Urinary bladder (tissue), 4 donors: Measurements from ENCODE around the gene ACO2. TPM values are rescaled to one million over a fixed set of nuclear protein-coding genes. Genes with fewer than 3 reads are reported as not detected.

Source experiments
- DNase-seq: peaks from one replicate; pipeline ENCODE4 v3.0.0-alpha.2; 2015; ENCODE audit errors: extremely low spot score
- H3K27ac ChIP-seq: one replicate; pipeline ENCODE4 v1.5.1; 2013; ENCODE audit warnings: low read depth, mild to moderate bottlenecking, moderate library complexity
- H3K36me3 ChIP-seq: one replicate; pipeline ENCODE4 v1.6.1; 2013; ENCODE audit warnings: mild to moderate bottlenecking, moderate library complexity; ENCODE audit not compliant: insufficient read depth
- H3K4me1 ChIP-seq: one replicate; pipeline ENCODE4 v1.6.1; 2013; ENCODE audit warnings: mild to moderate bottlenecking, moderate library complexity; ENCODE audit not compliant: insufficient read depth
- H3K4me3 ChIP-seq: one replicate; pipeline ENCODE4 v1.5.1; 2013; ENCODE audit warnings: low read depth, low read length
- WGBS: extraction: QIAGEN DNeasy Blood & Tissue Kit; methylation state at CpG from one replicate; pipeline ENCODE4 v1.1.7; 2013; 5-methylcytosine and 5-hydroxymethylcytosine counted together
- polyA plus RNA-seq: library from polyadenylated mRNA; stranded (reverse); fragments of 200-250 nt; gene quantifications from one replicate; pipeline ENCODE4 v1.2.3, GENCODE V29; 2013
- total RNA-seq: library from RNA; depleted of rRNA; stranded (reverse); fragments of >200 nt; gene quantifications from one replicate; pipeline ENCODE4 v1.2.3, GENCODE V29; 2014
- donor health status: healthy with polysubstance abuse.
- donor health status: healthy.

The ACO2 gene
- total and polyA plus RNA-seq, 2 donors, result 41.8 to 84.6 TPM

DNA sequence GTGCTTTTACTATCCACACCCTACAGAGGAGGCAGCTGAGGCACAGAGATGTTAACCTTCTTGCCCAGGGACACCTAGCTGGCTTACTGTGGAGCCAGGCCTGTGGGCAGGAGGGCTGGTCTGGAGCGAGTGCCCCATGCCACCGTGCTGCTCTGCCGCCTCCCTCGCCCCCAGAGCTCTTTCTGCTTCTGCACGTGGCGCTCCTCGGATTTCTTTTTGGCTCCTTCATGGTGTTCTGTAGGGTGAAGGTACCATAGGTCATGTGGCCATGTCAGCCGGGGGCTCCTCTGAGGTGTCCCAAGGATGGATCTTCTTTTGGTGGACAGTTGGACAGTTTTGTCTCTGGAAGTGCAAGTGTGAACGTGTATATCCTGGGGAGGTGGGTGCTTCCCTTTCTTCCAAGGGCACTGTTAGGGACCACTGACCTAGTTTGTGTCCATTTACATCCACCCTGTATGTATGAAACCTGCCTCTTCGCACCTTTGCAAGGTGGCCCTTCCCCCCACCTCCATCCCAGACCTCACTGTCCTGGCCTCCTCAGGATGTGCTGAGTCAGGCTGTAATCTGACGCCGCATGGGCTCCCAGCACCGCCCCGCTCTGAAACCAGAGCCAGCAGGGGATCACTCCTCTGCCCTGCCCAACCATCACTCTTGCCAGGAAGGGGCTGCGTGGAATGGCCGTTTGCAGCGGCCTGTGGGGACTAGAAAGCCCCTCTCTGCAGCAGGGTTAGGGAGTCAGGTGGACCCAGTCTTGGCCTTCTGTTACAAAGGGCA lies 43.7 kb downstream of the ACO2 start:
- DNase-seq, result no peak
- Histone ChIP-seq H3K4me3 (no peak overlapping the region), H3K27ac (no peak overlapping the region), H3K36me3 (peaks cover 10% of the 10 kb centered on the region), H3K4me1 (no peaks in the 10 kb centered on the region)
- 66% methylated on average over 17 of the region's 17 CpGs for WGBS

DNA sequence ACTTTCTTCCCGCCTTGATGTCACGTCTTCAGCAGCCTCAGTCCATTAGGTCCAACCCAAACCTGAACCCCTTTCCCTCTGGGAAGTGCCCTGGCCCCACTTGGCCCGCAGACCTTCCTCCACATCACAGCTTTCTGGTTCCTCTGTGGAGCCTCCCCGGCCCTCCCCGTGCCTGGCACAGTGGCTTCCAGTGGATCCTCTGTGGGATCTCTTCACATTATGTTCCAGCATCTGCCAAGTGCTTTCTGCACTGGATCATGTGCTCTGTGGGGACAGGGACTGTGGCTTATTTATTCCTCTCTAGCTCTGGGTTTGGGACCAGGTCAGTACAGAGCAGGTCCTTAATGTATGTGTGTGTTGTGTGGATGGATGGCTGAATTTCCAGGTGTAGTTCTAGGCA lies 44.5 kb downstream of the ACO2 start:
- no peak overlapping the region for H3K27ac ChIP-seq
- no peak for DNase-seq
- H3K4me1 ChIP-seq, result no peaks in the 10 kb centered on the region
- WGBS, result 86% methylated on average over 5 of the region's 5 CpGs
- H3K4me3 ChIP-seq, result no peak overlapping the region
- peaks cover 8% of the 10 kb centered on the region for H3K36me3 ChIP-seq

DNA sequence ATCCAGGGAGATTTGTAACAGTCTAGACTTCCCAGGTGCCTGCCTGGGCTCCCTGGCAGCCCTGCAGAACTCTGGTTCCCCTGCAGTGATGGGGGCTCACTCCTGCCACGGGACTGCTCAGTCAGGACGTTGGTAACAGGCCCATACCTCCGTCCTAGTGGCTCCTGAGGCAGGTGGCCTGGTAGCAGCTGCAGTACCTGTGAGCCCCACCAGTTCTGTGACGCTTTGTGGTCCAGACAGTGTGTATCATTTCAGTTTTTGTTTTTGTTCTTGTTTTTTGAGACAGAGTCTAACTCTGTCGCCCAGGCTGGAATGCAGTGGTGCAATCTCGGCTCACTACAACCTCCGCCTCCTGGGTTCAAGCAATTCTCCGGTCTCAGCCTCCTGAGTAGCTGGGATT lies 47.5 kb downstream of the ACO2 start:
- Histone ChIP-seq H3K4me3 (no peak overlapping the region), H3K36me3 (peaks cover 4% of the 10 kb centered on the region), H3K27ac (no peak overlapping the region), H3K4me1 (no peaks in the 10 kb centered on the region)
- 89% methylated on average over 8 of the region's 8 CpGs for WGBS
- no peak for DNase-seq

DNA sequence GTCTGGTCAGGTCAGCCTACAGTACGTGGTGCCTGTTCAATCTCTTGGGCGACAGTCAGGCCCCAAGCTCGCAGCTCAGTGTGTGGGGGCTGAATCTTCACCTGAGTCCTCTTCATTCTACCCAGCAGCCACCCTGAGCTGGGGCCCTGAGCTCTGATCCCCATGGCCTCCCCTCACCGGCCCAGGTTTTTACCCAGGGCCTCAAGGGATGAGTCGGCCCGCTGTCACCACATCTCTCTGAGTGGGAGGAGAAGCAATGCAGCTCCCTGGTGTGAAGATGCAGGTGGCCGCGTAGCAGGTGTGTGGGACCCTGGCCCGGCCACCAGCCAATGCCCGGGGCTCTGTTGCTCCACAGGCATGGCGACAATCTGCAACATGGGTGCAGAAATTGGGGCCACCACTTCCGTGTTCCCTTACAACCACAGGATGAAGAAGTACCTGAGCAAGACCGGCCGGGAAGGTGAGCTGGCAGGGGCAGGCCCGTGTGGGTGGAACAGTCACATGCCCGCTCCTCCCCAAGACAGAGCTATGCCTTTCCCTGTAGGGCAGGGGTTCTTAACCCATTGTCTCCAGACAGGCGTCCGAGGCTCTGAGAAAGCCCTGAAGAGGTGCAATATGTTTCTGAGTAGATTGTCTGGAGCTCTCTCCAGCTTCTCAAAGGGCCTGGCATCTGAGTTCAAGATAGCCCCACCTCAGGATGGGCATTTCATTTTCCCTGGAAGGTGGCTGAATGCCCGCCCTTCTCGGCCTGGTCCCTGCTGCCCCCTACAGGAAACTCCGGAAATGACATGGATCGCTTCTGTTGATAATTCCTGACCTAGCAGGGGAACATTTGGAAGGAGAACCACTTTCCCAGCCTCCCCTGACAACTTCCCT lies 48.5 kb downstream of the ACO2 start:
- WGBS, result 64% methylated on average over 22 of the region's 22 CpGs

DNA sequence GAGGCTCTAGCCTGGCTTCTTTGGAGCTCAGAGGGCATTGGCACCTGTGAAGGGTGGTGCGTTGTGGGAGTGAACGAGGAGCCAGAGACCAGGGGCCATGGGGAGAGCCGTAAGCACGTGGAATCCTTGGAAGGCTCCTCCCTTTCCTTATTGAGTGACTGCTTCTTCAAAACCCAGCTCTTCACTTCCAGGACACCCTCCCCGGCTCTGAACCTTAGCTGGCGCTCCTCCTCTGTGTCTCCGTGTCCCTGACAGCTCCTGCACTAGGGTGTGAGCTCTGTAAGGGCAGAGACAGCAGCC lies 49.1 kb downstream of the ACO2 start:
- H3K4me3 ChIP-seq, result no peak overlapping the region
- no peak for DNase-seq
- no peak overlapping the region for H3K27ac ChIP-seq
- H3K36me3 ChIP-seq, result peaks cover 4% of the 10 kb centered on the region
- 61% methylated on average over 7 of the region's 7 CpGs for WGBS
- H3K4me1 ChIP-seq, result no peaks in the 10 kb centered on the region

More for the DNA sequence above, 48.5 kb downstream of the ACO2 start:
- DNase-seq, result no peak
- Histone ChIP-seq H3K4me1 (no peaks in the 10 kb centered on the region), H3K27ac (no peak overlapping the region), H3K4me3 (no peak overlapping the region), H3K36me3 (peaks cover 4% of the 10 kb centered on the region)

DNA sequence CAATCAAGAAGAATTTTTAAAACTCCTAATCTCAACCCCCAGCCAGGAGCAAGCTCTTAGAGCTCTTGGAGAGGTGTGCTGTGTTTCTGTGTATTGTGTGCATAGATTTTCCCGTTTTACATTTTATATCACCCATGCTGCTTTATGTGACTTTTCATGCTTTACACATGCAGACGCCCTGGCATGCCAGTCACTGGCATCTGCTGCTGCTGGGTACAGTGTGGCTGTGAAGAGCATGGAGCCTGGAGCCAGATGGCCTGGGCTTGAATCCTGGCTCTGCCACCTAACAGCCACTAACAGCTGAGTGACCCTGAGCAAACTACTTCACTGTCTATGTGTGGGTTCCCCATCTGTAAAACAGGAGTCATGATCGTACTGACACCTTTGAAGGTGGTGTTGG lies 52.2 kb downstream of the ACO2 start:
- WGBS, result 93% methylated on average over 3 of the region's 3 CpGs
- Histone ChIP-seq H3K36me3 (peaks cover 2% of the 10 kb centered on the region), H3K27ac (no peak overlapping the region), H3K4me1 (no peaks in the 10 kb centered on the region), H3K4me3 (no peak overlapping the region)
- no peak for DNase-seq

DNA sequence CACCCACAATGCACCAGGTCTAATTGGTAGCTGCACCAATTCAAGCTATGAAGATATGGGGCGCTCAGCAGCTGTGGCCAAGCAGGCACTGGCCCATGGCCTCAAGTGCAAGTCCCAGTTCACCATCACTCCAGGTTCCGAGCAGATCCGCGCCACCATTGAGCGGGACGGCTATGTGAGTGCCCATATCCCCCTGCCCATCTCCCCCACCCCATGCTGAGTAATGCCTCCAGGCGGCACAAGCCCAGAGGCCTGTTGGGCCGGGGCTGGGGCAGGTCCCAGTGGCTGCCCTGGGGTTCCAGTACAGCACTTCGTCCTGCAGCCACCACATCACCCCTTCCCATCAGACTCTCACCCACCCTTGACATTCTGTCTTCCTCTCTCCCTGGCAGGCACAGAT lies 53.9 kb downstream of the ACO2 start:
- DNase-seq, result no peak
- no peaks in the 10 kb centered on the region for H3K4me1 ChIP-seq
- no peak overlapping the region for H3K4me3 ChIP-seq
- 93% methylated on average over 9 of the region's 9 CpGs for WGBS
- H3K27ac ChIP-seq, result peak overlapping the region; percentile 89
- peaks cover 2% of the 10 kb centered on the region for H3K36me3 ChIP-seq

DNA sequence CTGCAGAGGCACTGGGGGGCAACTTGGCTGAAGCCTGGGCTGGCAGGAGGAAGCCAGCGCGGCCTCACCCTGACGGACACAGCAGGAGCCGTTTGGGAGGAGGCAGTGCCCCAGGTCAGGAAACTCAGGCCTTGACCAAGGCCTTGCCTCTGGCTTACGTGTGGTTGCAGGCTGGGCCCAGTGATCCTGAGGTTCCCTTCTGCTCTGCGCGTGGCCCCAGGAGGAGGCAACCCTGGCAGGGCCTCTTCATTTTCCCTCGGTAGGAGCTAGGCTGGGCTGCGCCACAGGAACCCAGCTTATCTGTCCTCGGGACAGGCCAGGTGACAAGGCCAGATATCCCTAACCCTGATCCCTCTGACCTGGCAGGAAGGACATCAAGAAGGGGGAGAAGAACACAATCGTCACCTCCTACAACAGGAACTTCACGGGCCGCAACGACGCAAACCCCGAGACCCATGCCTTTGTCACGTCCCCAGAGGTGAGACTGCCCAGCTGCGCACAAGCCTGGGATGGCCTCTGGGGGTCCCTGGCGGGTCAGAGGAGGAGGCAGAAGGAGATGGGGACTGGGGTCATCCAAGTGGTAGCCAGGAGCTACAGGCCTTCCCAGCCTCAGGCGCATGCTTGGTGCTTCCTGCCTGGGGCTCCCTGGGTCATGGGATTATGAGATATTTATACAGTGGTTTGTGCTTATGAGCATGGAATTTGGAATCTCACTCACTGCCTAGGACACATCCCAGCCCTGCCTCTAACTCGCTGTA lies 54.7 kb downstream of the ACO2 start:
- WGBS, result 59% methylated on average over 21 of the region's 21 CpGs
- no peak for DNase-seq

DNA sequence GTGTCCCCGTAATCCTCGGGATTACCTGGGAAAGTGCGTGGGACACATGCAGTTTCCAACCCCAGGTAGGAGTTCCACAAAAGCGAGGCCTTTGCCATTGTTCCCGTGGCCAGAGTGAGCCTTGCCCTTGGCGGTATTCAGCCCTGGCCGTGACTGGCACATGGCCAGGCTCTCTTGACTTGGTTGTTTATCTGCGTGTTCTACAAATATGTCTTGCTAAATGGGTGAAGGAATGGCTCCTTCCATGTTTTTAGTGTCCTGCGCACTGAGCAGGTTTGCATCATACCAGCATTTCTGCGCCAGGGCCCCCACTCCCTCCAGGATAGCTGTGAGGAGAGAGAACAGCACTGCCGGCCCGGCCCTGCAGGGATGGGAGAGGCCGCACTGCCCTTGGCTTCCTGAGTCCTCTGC lies 55.3 kb downstream of the ACO2 start:
- Histone ChIP-seq H3K27ac (peak overlapping the region; percentile 89), H3K4me3 (no peak overlapping the region), H3K4me1 (no peaks in the 10 kb centered on the region), H3K36me3 (peaks cover 4% of the 10 kb centered on the region)
- WGBS, result 34% methylated on average over 13 of the region's 13 CpGs
- no peak for DNase-seq

More for the DNA sequence above, 54.7 kb downstream of the ACO2 start:
- Histone ChIP-seq H3K4me3 (no peak overlapping the region), H3K27ac (peak overlapping the region; percentile 89), H3K4me1 (no peaks in the 10 kb centered on the region), H3K36me3 (peaks cover 4% of the 10 kb centered on the region)

DNA sequence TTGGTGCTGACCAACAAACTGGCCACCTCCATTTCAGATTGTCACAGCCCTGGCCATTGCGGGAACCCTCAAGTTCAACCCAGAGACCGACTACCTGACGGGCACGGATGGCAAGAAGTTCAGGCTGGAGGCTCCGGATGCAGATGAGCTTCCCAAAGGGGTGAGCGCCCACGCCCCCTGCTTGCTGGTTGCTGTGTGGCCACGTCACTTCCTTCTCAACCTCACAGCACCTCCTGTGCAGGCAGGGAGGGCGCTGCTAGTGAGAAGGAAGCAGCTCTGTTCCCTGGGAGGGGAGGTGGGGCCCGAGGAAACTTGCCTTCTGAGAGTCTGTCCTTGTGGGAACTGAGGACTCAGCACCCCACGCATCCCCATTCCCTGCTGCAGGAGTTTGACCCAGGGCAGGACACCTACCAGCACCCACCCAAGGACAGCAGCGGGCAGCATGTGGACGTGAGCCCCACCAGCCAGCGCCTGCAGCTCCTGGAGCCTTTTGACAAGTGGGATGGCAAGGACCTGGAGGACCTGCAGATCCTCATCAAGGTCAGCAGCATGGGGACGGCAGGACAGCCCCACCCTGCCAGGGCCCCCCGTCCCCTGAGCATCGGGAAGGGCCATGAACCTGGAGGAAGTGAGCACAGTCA lies 56.0 kb downstream of the ACO2 start:
- WGBS, result 62% methylated on average over 17 of the region's 17 CpGs
- no peaks in the 10 kb centered on the region for H3K4me1 ChIP-seq
- no peak for DNase-seq
- peaks cover 4% of the 10 kb centered on the region for H3K36me3 ChIP-seq
- H3K27ac ChIP-seq, result peak overlapping the region; percentile 51
- H3K4me3 ChIP-seq, result no peak overlapping the region

DNA sequence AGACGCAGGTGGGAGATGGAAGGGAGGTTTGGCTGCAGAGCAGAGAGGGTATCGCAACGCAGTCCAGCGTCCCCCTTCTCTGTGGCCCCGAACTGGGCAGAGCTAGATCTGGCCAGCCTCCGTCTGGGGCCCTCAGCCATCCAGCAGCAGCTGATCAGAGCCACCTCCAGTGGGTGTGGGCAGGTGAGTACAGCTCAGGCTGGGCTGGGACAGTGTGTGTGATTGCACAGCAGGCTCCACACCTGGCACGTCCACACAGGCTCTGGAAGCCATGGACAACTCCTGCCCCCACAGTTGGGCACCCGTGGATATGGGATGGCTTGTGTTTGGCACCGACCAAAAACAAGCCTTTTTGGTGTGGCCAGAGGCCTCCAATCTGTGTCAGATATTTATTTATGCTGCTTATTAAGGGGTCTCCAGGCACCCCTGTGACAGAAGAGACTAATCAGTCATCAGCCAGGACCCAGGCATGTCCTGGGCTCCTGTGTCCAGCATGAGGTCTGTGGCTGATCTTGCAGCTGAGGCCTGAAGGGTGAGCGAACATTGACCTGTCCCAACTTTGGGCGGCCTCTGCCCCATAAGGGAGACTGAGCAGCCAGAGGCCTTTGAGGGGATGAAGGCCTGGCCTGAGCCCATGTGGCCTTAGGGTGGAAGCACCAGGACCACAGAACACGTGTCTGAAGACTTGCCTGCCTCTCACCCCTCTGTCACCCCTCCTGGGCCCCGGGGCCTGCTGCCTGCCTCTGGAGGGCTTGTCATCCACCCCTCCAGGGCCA lies 56.7 kb downstream of the ACO2 start:
- no peak for DNase-seq

DNA sequence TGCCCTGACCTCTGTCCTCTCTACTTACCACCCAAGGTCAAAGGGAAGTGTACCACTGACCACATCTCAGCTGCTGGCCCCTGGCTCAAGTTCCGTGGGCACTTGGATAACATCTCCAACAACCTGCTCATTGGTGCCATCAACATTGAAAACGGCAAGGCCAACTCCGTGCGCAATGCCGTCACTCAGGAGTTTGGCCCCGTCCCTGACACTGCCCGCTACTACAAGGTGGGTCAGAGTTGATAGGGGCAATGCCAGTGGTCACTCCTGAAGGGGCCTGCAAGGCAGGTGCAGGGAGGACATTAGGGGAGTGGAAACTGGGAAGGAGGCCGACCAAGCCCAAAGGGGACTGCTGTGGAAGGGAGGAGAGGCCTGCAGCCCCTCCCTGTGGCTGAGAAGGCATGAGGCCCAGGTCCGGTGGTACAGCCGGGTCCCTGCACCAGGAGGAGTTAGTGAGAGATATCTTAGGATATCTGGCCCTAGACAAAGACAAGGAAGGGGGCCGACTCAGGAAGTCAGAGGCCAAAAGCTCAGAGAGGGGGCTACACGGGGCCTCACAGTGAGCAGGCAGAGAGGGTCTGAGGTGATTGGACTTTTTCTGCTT lies 57.4 kb downstream of the ACO2 start:
- WGBS, result 73% methylated on average over 12 of the region's 12 CpGs
- DNase-seq, result no peak
- no peak overlapping the region for H3K4me3 ChIP-seq
- peak overlapping the region; percentile 31 for H3K27ac ChIP-seq
- peaks cover 4% of the 10 kb centered on the region for H3K36me3 ChIP-seq
- no peaks in the 10 kb centered on the region for H3K4me1 ChIP-seq

More for the DNA sequence above, 56.7 kb downstream of the ACO2 start:
- Histone ChIP-seq H3K27ac (peak overlapping the region; percentile 51), H3K4me1 (no peaks in the 10 kb centered on the region), H3K4me3 (no peak overlapping the region), H3K36me3 (peaks cover 4% of the 10 kb centered on the region)
- 79% methylated on average over 13 of the region's 13 CpGs for WGBS
